SK-N-MC (cell line): ENCODE results near the gene SAV1.

Experiments used
- EZH2 ChIP-seq: fragments of 200-600 bp; sonication (generic); IDR thresholded peaks from one replicate; pipeline ENCODE4 v1.6.1; 2017; ENCODE audit warnings: antibody characterized with exemption
- POLR2AphosphoS5 ChIP-seq: IDR thresholded peaks from 2 replicates; pipeline ENCODE4 v1.6.1; 2012; ENCODE audit warnings: mild to moderate bottlenecking, low read depth, low read length, borderline replicate concordance

GRCh38 chr14:50717811-50718210, 49.7 kb upstream of the SAV1 start:
- TF ChIP-seq POLR2AphosphoS5 (no peak), EZH2 (no peak)
